NCI-H1417 (cell line): ENCODE results near the gene TARDBP.
A peak's percentile ranks its signal among the peaks of the same experiment; 100 is the strongest.
"Not testable (repeated sequence)": the region's sequence is repeated elsewhere in the genome, so short reads cannot be mapped to it uniquely, and the experiment has no call there.

Experiments used
- DNase-seq, 3 experiments: peaks; one replicate each; lab custom pipeline; 2025; lab: John Stamatoyannopoulos, UW

Gene TARDBP

GRCh38 chr1:11059968-11060830, 47.7 kb downstream of the TARDBP start, which contains the start of gene SRM:
SRM (minus strand) TSS chr1:11060018; CDS start chr1:11059943, 75 bp downstream.
- peak; percentile 92 to 95 (median 94) for DNase-seq

GRCh38 chr1:11061652-11062365, 49.4 kb downstream of the TARDBP start:
- no peak for DNase-seq

- DNase-seq: peak in 1 of 3 experiments; percentile 86
Measured at GRCh38 chr1:11062965-11063401, 50.5 kb downstream of the TARDBP start.

- DNase-seq: peak in 1 of 3 experiments; percentile 8
Measured at GRCh38 chr1:11063937-11064537, 51.6 kb downstream of the TARDBP start.

- DNase-seq: no peak
Measured at GRCh38 chr1:11064942-11065341, 52.5 kb downstream of the TARDBP start.

- no peak for DNase-seq
Measured at GRCh38 chr1:11065796-11066195, 53.3 kb downstream of the TARDBP start.

- DNase-seq: no peak
Measured at GRCh38 chr1:11067716-11068599, 55.5 kb downstream of the TARDBP start.

- DNase-seq: no peak
Measured at GRCh38 chr1:11068600-11069473, 56.4 kb downstream of the TARDBP start.

GRCh38 chr1:11070876-11071275, 58.4 kb downstream of the TARDBP start:
- DNase-seq: no peak

GRCh38 chr1:11071463-11072215, 59.2 kb downstream of the TARDBP start:
- DNase-seq: peak; percentile 75 to 90 (median 90)

GRCh38 chr1:11072216-11072917, 59.9 kb downstream of the TARDBP start:
- DNase-seq: peak; percentile 74 to 91 (median 90)

GRCh38 chr1:11073398-11073797, 60.9 kb downstream of the TARDBP start:
- not testable (repeated sequence) for DNase-seq
